Hepatocyte (in vitro differentiated cells): ENCODE data around the gene STAC. TPM values are rescaled to one million over a fixed set of nuclear protein-coding genes. Genes with fewer than 3 reads are reported as not detected.
"Not testable (repeated sequence)": the region's sequence is repeated elsewhere in the genome, so short reads cannot be mapped to it uniquely, and the experiment has no call there.

Source experiments
- DNase-seq: peaks from one replicate; pipeline ENCODE4 v3.0.0-alpha.2; 2016; ENCODE audit warnings: low spot score
- H2AFZ ChIP-seq: fragments of 200-600 bp; sonication (generic); 2 replicates; pipeline ENCODE4 v1.6.0; 2016; ENCODE audit warnings: antibody characterized with exemption, mild to moderate bottlenecking
- H3K27ac ChIP-seq: fragments of 200-600 bp; sonication (generic); 2 replicates; pipeline ENCODE4 v1.5.1; 2016; ENCODE audit warnings: mild to moderate bottlenecking
- H3K27me3 ChIP-seq: fragments of 200-600 bp; sonication (generic); 2 replicates; pipeline ENCODE4 v1.6.1; 2016
- H3K36me3 ChIP-seq: fragments of 200-600 bp; sonication (generic); replicated peaks from 2 replicates; pipeline ENCODE4 v1.5.1; 2016; ENCODE audit warnings: low read depth; ENCODE audit not compliant: insufficient read depth
- H3K4me1 ChIP-seq: fragments of 200-600 bp; sonication (generic); 2 replicates; pipeline ENCODE4 v1.5.1; 2016; ENCODE audit warnings: mild to moderate bottlenecking, moderate library complexity; ENCODE audit not compliant: insufficient read depth
- H3K4me2 ChIP-seq: fragments of 200-600 bp; sonication (generic); 2 replicates; pipeline ENCODE4 v1.6.0; 2016
- H3K4me3 ChIP-seq: fragments of 200-600 bp; sonication (generic); 2 replicates; pipeline ENCODE4 v1.5.1; 2016; ENCODE audit warnings: mild to moderate bottlenecking
- H3K79me2 ChIP-seq: fragments of 200-600 bp; sonication (generic); 2 replicates; pipeline ENCODE4 v1.6.0; 2017; ENCODE audit warnings: mild to moderate bottlenecking
- H3K9me2 ChIP-seq: fragments of 200-600 bp; sonication (generic); replicated peaks from 2 replicates; pipeline ENCODE4 v1.6.0; 2017; ENCODE audit warnings: mild to moderate bottlenecking; ENCODE audit not compliant: insufficient read depth
- H3K9me3 ChIP-seq: fragments of 200-600 bp; sonication (generic); 2 replicates; pipeline ENCODE4 v1.5.1; 2016; ENCODE audit warnings: low read depth, mild to moderate bottlenecking
- H4K20me1 ChIP-seq: fragments of 200-600 bp; sonication (generic); 2 replicates; pipeline ENCODE4 v1.6.0; 2016; ENCODE audit warnings: mild to moderate bottlenecking; ENCODE audit not compliant: insufficient read depth, poor library complexity, severe bottlenecking
- CTCF ChIP-seq: fragments of 200-600 bp; sonication (generic); IDR thresholded peaks from 2 replicates; pipeline ENCODE4 v1.5.1; 2016; ENCODE audit warnings: antibody characterized with exemption, mild to moderate bottlenecking; ENCODE audit not compliant: poor library complexity
- EZH2 ChIP-seq: fragments of 200-600 bp; sonication (generic); IDR thresholded peaks from 2 replicates; pipeline ENCODE4 v1.6.1; 2016; ENCODE audit warnings: antibody characterized with exemption, mild to moderate bottlenecking, borderline replicate concordance
- EZH2phosphoT487 ChIP-seq: fragments of 200-600 bp; sonication (generic); IDR thresholded peaks from one replicate; pipeline ENCODE4 v1.6.1; 2018; ENCODE audit warnings: antibody characterized with exemption, mild to moderate bottlenecking, low read depth, moderate library complexity; ENCODE audit not compliant: unreplicated experiment, severe bottlenecking
- WGBS: methylation state at CpG from one replicate; pipeline ENCODE4 v1.1.6; 2016; ENCODE audit warnings: low lambda C conversion rate; ENCODE audit errors: missing lambda C conversion rate; 5-methylcytosine and 5-hydroxymethylcytosine counted together
- polyA plus RNA-seq: library from polyadenylated mRNA; unstranded; fragments of >200 nt; fragmentation: Nextera tagmentation; extraction: Ambion mirVana; gene quantifications from 2 replicates; pipeline ENCODE4 v1.2.1, GENCODE V29; 2016
- total RNA-seq: library from RNA; depleted of rRNA; stranded (reverse); fragments of >200 nt; gene quantifications from 2 replicates; pipeline ENCODE4 v1.2.3, GENCODE V29; 2014

The STAC gene
- total and polyA plus RNA-seq, 2 experiments from 2014 or later, result 0.13 to 0.53 TPM

- Histone ChIP-seq H3K27ac (no peak overlapping the region), H3K4me1 (no peaks in the 10 kb centered on the region), H3K27me3 (no peaks in the 10 kb centered on the region), H3K79me2 (no peaks in the 10 kb centered on the region), H3K4me2 (no peak overlapping the region), H3K4me3 (no peak overlapping the region), H3K36me3 (no peaks in the 10 kb centered on the region), H3K9me2 (no peaks in the 10 kb centered on the region), H4K20me1 (no peaks in the 10 kb centered on the region), H3K9me3 (no peaks in the 10 kb centered on the region), H2AFZ (no peak overlapping the region)
- 89% methylated on average over 1 of the region's 1 CpG for WGBS
- no peak for DNase-seq
- no peak for TF ChIP-seq CTCF
- no peak for TF ChIP-seq EZH2
- TF ChIP-seq EZH2phosphoT487, result no peak
Observed at GRCh38 chr3:36461597-36461996, 81.3 kb downstream of the STAC start.

GRCh38 chr3:36472045-36472444, 91.7 kb downstream of the STAC start:
- not testable (repeated sequence) for H3K9me3 ChIP-seq, H3K79me2 ChIP-seq, H3K27ac ChIP-seq, H4K20me1 ChIP-seq, H3K4me2 ChIP-seq, H3K9me2 ChIP-seq, H3K4me3 ChIP-seq, H2AFZ ChIP-seq, H3K27me3 ChIP-seq, H3K4me1 ChIP-seq, H3K36me3 ChIP-seq, DNase-seq
- 94% methylated on average over 6 of the region's 6 CpGs for WGBS

GRCh38 chr3:36475558-36475957, 95.3 kb downstream of the STAC start:
- no peak overlapping the region for H3K4me3 ChIP-seq
- no peaks in the 10 kb centered on the region for H4K20me1 ChIP-seq
- TF ChIP-seq EZH2phosphoT487 (no peak), CTCF (no peak), EZH2 (no peak)
- H3K4me1 ChIP-seq, result no peaks in the 10 kb centered on the region
- H3K36me3 ChIP-seq, result no peaks in the 10 kb centered on the region
- no peak overlapping the region for H3K4me2 ChIP-seq
- no peaks in the 10 kb centered on the region for H3K9me3 ChIP-seq
- no peaks in the 10 kb centered on the region for H3K79me2 ChIP-seq
- H2AFZ ChIP-seq, result no peak overlapping the region
- no peak for DNase-seq
- no peak overlapping the region for H3K27ac ChIP-seq
- H3K9me2 ChIP-seq, result no peaks in the 10 kb centered on the region
- 92% methylated on average over 2 of the region's 2 CpGs for WGBS
- no peaks in the 10 kb centered on the region for H3K27me3 ChIP-seq

- H3K9me3 ChIP-seq, result no peaks in the 10 kb centered on the region
- H3K4me2 ChIP-seq, result no peak overlapping the region
- H3K36me3 ChIP-seq, result no peaks in the 10 kb centered on the region
- WGBS, result 46% methylated on average over 6 of the region's 6 CpGs
- no peaks in the 10 kb centered on the region for H3K27me3 ChIP-seq
- DNase-seq, result no peak
- H3K4me1 ChIP-seq, result no peaks in the 10 kb centered on the region
- TF ChIP-seq EZH2phosphoT487, result no peak
- TF ChIP-seq EZH2, result no peak
- no peak for TF ChIP-seq CTCF
- no peak overlapping the region for H3K4me3 ChIP-seq
- no peaks in the 10 kb centered on the region for H4K20me1 ChIP-seq
- no peaks in the 10 kb centered on the region for H3K9me2 ChIP-seq
- H3K79me2 ChIP-seq, result no peaks in the 10 kb centered on the region
- no peak overlapping the region for H2AFZ ChIP-seq
- H3K27ac ChIP-seq, result no peak overlapping the region
Observed at GRCh38 chr3:36476286-36476942, 96.1 kb downstream of the STAC start.
